HFF-Myc (cell line): ENCODE data around the gene PGK1.
"Not testable (repeated sequence)": the region's sequence is repeated elsewhere in the genome, so short reads cannot be mapped to it uniquely, and the experiment has no call there.

Source experiments
- DNase-seq: peaks from one replicate; pipeline ENCODE4 v3.0.0-alpha.2; 2011; ENCODE audit warnings: low read depth; ENCODE audit errors: extremely low read depth
- H3K4me3 ChIP-seq: replicated peaks from 2 replicates; pipeline ENCODE4 v1.5.1; 2011; ENCODE audit warnings: low read depth, mild to moderate bottlenecking, control low read depth, low read length
- TF ChIP-seq, protein P1 (sequence below): IDR thresholded peaks from 2 replicates; pipeline ENCODE4 v1.5.1; 2012; ENCODE audit warnings: mild to moderate bottlenecking, low read depth, low read length, control low read depth; ENCODE audit errors: missing control alignments

The PGK1 gene

DNA sequence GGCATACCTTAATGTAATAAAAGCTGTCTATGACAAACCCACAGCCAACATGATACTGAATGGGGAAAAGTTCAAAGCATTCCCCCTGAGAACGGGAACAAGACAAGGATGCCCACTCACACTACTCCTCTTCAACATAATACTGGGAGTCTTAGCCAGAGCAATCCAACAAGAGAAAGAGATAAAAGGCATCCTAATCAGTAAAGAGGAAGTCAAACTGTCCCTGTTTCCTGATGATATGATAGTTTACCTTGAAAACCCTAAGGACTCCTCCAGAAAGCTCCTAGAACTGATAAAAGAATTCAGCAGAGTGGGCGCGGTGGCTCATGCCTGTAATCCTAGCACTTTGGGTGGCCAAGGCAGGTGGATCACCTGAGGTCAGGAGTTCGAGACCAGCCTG, 59.1 kb downstream of the PGK1 start:
- not testable (repeated sequence) for H3K4me3 ChIP-seq, DNase-seq

DNA sequence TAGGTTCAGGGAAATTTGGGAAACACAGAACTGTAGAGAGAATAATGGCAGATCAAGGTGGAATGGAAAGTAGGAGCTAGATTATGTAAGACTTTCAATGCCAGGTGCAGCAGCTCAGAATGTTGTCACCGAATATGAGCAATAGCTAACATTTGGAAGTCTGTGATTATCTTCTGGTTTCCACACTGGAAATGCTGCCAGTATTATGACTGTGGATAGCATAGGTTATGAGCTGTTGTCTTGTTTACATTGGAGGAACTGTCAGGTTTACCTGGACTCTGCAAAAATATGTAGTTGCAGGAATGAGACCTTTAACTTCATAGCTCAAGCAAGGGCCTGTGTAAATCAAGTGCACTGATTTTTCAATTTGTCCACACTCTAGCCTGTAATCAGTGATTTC, 61.4 kb downstream of the PGK1 start:
- TF ChIP-seq, protein P1, sequence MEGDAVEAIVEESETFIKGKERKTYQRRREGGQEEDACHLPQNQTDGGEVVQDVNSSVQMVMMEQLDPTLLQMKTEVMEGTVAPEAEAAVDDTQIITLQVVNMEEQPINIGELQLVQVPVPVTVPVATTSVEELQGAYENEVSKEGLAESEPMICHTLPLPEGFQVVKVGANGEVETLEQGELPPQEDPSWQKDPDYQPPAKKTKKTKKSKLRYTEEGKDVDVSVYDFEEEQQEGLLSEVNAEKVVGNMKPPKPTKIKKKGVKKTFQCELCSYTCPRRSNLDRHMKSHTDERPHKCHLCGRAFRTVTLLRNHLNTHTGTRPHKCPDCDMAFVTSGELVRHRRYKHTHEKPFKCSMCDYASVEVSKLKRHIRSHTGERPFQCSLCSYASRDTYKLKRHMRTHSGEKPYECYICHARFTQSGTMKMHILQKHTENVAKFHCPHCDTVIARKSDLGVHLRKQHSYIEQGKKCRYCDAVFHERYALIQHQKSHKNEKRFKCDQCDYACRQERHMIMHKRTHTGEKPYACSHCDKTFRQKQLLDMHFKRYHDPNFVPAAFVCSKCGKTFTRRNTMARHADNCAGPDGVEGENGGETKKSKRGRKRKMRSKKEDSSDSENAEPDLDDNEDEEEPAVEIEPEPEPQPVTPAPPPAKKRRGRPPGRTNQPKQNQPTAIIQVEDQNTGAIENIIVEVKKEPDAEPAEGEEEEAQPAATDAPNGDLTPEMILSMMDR = no peak
- no peak overlapping the region for H3K4me3 ChIP-seq
- no peak for DNase-seq

DNA sequence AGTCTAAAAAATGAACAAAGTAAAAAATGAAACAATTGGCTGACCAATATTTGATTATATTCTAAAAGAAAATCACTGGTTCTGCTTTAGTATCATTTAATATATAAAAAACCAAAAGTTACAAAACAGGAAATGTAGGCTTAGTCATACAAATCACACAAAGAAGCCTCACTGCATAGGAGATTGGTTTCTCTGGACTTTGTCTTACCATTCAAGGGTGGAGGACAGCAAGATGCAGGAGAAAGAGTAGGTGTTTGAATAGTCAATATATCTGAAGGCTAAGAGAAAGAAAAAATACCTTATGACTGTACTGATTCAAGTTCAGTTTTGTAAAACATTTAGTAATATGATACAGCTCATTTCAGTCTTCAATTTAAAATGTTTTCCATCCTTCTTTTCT, 64.0 kb downstream of the PGK1 start:
- no peak for DNase-seq
- H3K4me3 ChIP-seq = no peak overlapping the region
- TF ChIP-seq, protein P1 = no peak
